Measurements from ENCODE around the gene TMEM51.
A peak's percentile ranks its signal among the peaks of the same experiment; 100 is the strongest.

TMEM51 gene

GRCh38 chr1:15153184-15153841 lies at the start of gene TMEM51:
Gene TMEM51 (plus strand): TSS chr1:15153747. CDS start chr1:15215088, 61,341 bp downstream.
- Mint-ChIP-seq H3K4me1 (peaks cover 12% of the 10 kb centered on the region), H3K27me3 (peaks cover 19% of the 10 kb centered on the region), H3K9me3 (no peaks in the 10 kb centered on the region), H3K4me3 (peak within 1 kb of the TSS; percentile 63), H3K27ac (no peak within 1 kb of the TSS), H3K36me3 (no peaks in the 10 kb centered on the region)
- ATAC-seq (ENCODE audit: low read depth) (no peak), DNase-seq (ENCODE audit: low spot score in 2 of 2) (no peak)

- Mint-ChIP-seq H3K27ac (no peak overlapping the region), H3K4me3 (no peak overlapping the region), H3K9me3 (peaks cover 3% of the 10 kb centered on the region), H3K27me3 (peaks cover 23% of the 10 kb centered on the region), H3K4me1 (peaks cover 18% of the 10 kb centered on the region), H3K36me3 (no peaks in the 10 kb centered on the region)
- ATAC-seq (ENCODE audit: low read depth) (no peak), DNase-seq (ENCODE audit: low spot score in 2 of 2) (no peak)
Measured at GRCh38 chr1:15103906-15104305, 49.6 kb upstream of the TMEM51 start.

GRCh38 chr1:15104768-15105167 lies 48.8 kb upstream of the TMEM51 start:
- H3K9me3 Mint-ChIP-seq, result peaks cover 3% of the 10 kb centered on the region
- H3K27me3 Mint-ChIP-seq, result peaks cover 16% of the 10 kb centered on the region
- ATAC-seq (ENCODE audit: low read depth) (no peak), DNase-seq (ENCODE audit: low spot score in 2 of 2) (no peak)
- no peaks in the 10 kb centered on the region for H3K36me3 Mint-ChIP-seq
- no peak overlapping the region for H3K27ac Mint-ChIP-seq
- peaks cover 12% of the 10 kb centered on the region for H3K4me1 Mint-ChIP-seq
- no peak overlapping the region for H3K4me3 Mint-ChIP-seq

DNA sequence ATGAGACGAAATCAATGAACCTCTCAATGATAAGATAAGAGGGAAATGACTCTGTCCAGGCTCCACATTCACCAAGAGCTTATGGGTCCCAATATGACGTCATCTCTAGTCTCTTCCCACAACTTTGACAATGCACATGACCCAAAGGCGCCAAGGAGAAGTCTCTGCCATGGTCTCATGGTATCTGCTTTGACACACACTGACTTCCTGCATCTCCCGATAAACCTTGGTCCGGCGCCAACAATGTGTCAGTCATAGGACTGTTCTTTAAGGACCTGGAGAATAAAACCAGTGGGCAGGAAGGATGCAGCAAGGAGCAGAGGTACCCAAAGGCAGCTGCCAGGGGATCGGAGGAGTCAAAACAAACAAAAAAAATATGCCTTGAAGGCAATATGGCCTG lies 46.9 kb upstream of the TMEM51 start:
- no peaks in the 10 kb centered on the region for H3K4me1 Mint-ChIP-seq
- H3K4me3 Mint-ChIP-seq, result no peak overlapping the region
- peaks cover 4% of the 10 kb centered on the region for H3K27me3 Mint-ChIP-seq
- no peak overlapping the region for H3K27ac Mint-ChIP-seq
- H3K36me3 Mint-ChIP-seq, result no peaks in the 10 kb centered on the region
- ATAC-seq (ENCODE audit: low read depth), result no peak
- no peak for DNase-seq (ENCODE audit: low spot score in 2 of 2)
- peaks cover 3% of the 10 kb centered on the region for H3K9me3 Mint-ChIP-seq

DNA sequence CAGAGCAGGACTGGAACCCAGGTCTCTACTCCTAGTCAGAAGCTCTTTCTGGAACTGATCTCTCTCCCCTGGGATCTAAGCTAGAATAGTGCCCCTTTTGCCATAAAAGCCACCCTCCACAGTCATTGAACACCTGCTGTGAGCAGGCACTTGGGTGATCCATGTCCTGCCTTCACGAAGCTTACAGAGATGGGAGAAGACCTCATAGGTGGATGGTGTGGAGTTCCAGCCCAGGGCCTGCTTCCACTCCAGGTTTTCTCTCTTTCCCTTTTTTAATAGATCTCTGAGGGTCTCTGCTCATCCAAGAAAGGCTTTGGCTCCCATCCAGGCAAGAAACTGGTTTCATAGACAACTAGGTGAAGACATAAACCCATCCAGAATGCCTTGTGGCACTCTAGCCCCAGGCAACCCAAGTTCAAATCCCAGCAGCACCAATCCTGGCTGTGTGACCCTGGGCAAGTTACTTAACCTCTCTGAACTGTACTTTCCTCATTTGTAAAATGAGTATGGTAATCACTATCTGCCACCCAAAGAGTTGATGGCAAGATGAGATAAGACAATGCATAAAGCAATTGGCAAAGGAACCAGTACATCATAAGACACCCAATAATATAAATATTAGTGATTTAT lies 46.4 kb upstream of the TMEM51 start:
- H3K27me3 Mint-ChIP-seq, result peaks cover 2% of the 10 kb centered on the region
- DNase-seq (ENCODE audit: low spot score in 2 of 2) (no peak), ATAC-seq (ENCODE audit: low read depth) (no peak)
- H3K4me1 Mint-ChIP-seq, result no peaks in the 10 kb centered on the region
- H3K4me3 Mint-ChIP-seq, result no peak overlapping the region
- no peaks in the 10 kb centered on the region for H3K36me3 Mint-ChIP-seq
- H3K27ac Mint-ChIP-seq, result no peak overlapping the region
- peaks cover 3% of the 10 kb centered on the region for H3K9me3 Mint-ChIP-seq

GRCh38 chr1:15107911-15108310 lies 45.6 kb upstream of the TMEM51 start:
- no peaks in the 10 kb centered on the region for H3K4me1 Mint-ChIP-seq
- H3K36me3 Mint-ChIP-seq, result no peaks in the 10 kb centered on the region
- peaks cover 2% of the 10 kb centered on the region for H3K27me3 Mint-ChIP-seq
- H3K27ac Mint-ChIP-seq, result no peak overlapping the region
- ATAC-seq (ENCODE audit: low read depth) (no peak), DNase-seq (ENCODE audit: low spot score in 2 of 2) (no peak)
- no peak overlapping the region for H3K4me3 Mint-ChIP-seq
- H3K9me3 Mint-ChIP-seq, result peaks cover 3% of the 10 kb centered on the region

- Mint-ChIP-seq H3K36me3 (no peaks in the 10 kb centered on the region), H3K4me3 (no peak overlapping the region), H3K27ac (no peak overlapping the region), H3K9me3 (no peaks in the 10 kb centered on the region), H3K4me1 (no peaks in the 10 kb centered on the region), H3K27me3 (peaks cover 5% of the 10 kb centered on the region)
- no peak for ATAC-seq (ENCODE audit: low read depth)
- DNase-seq (ENCODE audit: low spot score in 2 of 2), result no peak
Measured at GRCh38 chr1:15110128-15110866, 43.2 kb upstream of the TMEM51 start.

- no peak for DNase-seq (ENCODE audit: low spot score in 2 of 2)
- no peaks in the 10 kb centered on the region for H3K36me3 Mint-ChIP-seq
- H3K9me3 Mint-ChIP-seq, result no peaks in the 10 kb centered on the region
- H3K4me3 Mint-ChIP-seq, result no peak overlapping the region
- no peak for ATAC-seq (ENCODE audit: low read depth)
- H3K4me1 Mint-ChIP-seq, result no peaks in the 10 kb centered on the region
- H3K27ac Mint-ChIP-seq, result no peak overlapping the region
- H3K27me3 Mint-ChIP-seq, result peaks cover 7% of the 10 kb centered on the region
Measured at GRCh38 chr1:15110867-15111230, 42.7 kb upstream of the TMEM51 start.

DNA sequence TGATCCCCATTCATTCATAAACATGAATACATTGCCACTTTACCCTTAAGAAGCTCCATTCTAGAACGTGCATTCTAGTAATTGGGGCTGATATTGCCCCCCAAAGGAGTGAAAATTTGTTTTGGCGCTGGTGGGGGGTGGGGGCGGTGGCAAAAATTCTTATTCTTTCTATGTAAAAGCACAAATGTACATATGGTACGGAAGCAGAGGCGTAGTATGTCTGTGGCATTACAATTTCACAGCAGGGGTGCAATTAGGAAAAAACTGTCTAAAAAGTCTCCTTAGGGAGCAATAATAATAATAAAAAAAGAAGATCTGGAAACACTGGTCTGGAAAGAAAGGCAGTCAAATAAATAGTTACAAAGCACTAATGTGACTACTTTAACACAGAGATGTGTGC lies 40.4 kb upstream of the TMEM51 start:
- ATAC-seq (ENCODE audit: low read depth), result no peak
- no peaks in the 10 kb centered on the region for H3K9me3 Mint-ChIP-seq
- no peaks in the 10 kb centered on the region for H3K36me3 Mint-ChIP-seq
- no peak overlapping the region for H3K4me3 Mint-ChIP-seq
- DNase-seq (ENCODE audit: low spot score in 2 of 2), result no peak
- H3K27me3 Mint-ChIP-seq, result peaks cover 8% of the 10 kb centered on the region
- no peaks in the 10 kb centered on the region for H3K4me1 Mint-ChIP-seq
- H3K27ac Mint-ChIP-seq, result no peak overlapping the region

DNA sequence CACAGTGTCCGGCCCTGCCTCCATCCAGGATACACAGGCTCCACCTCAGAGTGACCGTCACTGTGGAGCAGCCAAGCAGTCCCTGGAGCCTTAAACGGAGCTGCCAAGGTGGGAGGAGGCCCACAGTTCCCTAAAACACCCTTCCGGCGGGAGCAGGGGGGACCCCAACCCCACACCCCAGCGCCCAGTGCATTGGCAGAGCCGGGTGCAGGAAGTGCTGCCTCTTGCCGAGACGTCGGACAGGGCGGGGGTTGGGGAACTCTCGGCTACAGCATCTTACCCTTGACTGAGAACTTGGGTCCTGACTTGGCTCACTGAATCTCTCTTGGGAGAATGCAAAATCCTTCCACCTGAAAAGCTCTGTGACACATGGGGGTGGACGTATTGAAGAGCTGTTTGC lies 38.7 kb upstream of the TMEM51 start:
- Mint-ChIP-seq H3K4me3 (no peak overlapping the region), H3K27me3 (peaks cover 10% of the 10 kb centered on the region), H3K36me3 (no peaks in the 10 kb centered on the region), H3K27ac (no peak overlapping the region), H3K4me1 (no peaks in the 10 kb centered on the region), H3K9me3 (no peaks in the 10 kb centered on the region)
- DNase-seq (ENCODE audit: low spot score in 2 of 2) (no peak), ATAC-seq (ENCODE audit: low read depth) (no peak)

DNA sequence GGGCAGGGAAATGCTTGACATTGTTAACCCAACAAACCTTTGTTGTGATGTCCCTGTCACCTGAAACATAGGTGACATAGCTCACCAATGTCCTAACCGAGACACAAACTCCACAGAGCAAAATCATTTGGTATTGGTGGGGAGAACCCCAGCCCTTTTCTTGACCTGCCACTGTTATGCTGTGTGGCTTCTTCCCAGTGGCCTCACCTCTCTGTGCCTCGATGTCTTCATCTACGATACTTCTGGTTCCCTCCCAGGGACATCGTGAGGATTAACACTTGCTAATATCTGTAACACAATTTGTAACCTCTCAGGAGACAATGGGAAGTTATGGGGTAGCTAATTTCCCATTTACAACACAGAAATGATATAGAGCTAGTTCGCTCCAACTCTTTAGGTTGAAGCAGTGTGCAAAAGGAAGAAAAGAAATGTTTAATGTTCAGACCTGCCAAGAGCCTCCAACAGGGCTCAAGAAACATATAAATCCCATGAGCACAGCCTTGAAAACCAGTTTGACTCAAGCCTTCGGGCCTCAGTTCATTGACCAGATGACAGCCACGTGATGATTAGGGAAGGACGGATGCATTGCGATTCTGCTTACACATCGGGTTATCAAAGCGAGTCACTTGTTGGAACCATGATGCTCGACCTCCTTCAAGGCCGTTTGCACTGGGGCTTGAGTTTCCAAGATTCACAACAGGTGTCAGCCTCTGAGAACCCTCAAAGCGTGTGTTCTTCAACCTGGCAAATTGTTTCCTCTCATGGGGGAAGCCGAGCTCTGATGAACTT lies 37.8 kb upstream of the TMEM51 start:
- no peak overlapping the region for H3K27ac Mint-ChIP-seq
- H3K4me1 Mint-ChIP-seq, result no peaks in the 10 kb centered on the region
- peaks cover 10% of the 10 kb centered on the region for H3K27me3 Mint-ChIP-seq
- ATAC-seq (ENCODE audit: low read depth) (no peak), DNase-seq (ENCODE audit: low spot score in 2 of 2) (no peak)
- no peaks in the 10 kb centered on the region for H3K36me3 Mint-ChIP-seq
- no peak overlapping the region for H3K4me3 Mint-ChIP-seq
- H3K9me3 Mint-ChIP-seq, result no peaks in the 10 kb centered on the region

DNA sequence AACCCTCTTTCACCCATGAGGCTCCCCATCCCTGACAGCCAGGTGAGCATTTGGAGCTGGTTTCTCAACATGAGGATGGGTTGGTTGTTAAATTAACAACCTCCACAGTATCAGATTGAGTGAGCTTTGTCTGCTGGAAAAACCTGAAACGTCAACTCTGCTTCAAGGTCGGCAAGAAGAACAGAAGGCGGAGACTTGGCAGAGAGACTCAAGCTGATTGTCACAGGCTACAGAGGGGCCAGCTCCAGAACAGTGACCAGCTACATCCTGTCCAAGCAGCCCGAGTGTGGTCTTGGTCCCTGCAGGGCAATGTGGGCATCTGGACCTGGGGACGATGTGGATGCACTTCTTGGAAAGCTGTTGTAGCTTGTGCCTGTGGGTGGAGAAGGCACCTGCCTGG lies 36.6 kb upstream of the TMEM51 start:
- Mint-ChIP-seq H3K4me3 (no peak overlapping the region), H3K36me3 (no peaks in the 10 kb centered on the region), H3K27me3 (peaks cover 10% of the 10 kb centered on the region), H3K27ac (no peak overlapping the region), H3K4me1 (no peaks in the 10 kb centered on the region), H3K9me3 (no peaks in the 10 kb centered on the region)
- ATAC-seq (ENCODE audit: low read depth) (no peak), DNase-seq (ENCODE audit: low spot score in 2 of 2) (no peak)

DNA sequence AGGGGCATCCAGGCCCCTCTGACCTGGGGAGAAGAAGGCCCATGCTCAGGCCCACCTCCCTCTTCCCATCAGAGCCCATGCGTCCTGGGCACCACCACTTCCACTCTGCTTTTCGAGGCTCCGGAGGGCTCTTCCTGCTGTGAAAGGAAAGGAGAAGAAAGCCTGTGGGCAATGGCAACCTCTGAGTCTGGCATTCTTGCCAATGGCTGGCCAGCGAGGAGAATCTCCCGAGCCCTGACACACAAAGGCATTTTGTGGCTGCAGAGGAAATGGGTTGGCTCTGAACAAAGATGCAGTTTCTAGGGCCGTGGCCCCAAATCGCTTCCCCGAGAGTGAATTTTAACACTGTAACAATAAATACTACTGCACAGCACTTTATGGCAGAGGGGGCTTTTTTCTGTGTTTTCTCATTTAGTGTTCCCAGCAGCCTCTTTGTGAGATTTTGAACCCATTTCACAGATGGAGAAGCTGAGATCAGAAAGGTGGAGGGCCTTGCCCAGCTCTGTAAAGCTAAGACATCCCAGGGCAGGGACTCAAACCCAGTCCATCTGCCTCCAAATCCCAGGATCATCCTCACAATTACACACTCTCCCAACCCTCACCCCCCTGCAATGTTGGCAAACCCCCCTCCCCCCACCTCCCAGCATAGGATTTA lies 35.7 kb upstream of the TMEM51 start:
- Mint-ChIP-seq H3K9me3 (no peaks in the 10 kb centered on the region), H3K36me3 (no peaks in the 10 kb centered on the region), H3K4me1 (no peaks in the 10 kb centered on the region), H3K27me3 (peaks cover 8% of the 10 kb centered on the region), H3K27ac (no peak overlapping the region), H3K4me3 (no peak overlapping the region)
- no peak for DNase-seq (ENCODE audit: low spot score in 2 of 2)
- no peak for ATAC-seq (ENCODE audit: low read depth)

DNA sequence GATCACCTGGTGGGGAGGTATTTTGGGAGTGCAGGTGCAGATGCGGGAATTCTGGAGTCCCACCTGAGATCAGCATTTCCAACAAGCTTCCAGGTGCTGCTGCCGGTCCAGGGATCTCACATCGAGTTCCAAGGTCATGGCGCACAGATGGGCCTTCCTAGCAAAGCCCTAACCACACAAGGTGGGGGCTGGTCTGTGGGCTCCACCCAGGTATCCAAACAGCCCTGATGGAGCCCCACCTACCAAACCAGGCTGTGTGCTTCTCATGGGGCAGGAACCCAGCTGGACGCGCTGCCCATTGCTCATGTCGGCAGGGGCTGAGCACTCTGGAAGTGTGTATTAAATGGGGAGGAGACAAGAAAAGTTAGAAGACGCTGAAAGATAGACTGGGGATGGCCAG lies 35.0 kb upstream of the TMEM51 start:
- H3K27me3 Mint-ChIP-seq, result peaks cover 8% of the 10 kb centered on the region
- no peaks in the 10 kb centered on the region for H3K36me3 Mint-ChIP-seq
- H3K4me3 Mint-ChIP-seq, result no peak overlapping the region
- DNase-seq (ENCODE audit: low spot score in 2 of 2) (no peak), ATAC-seq (ENCODE audit: low read depth) (no peak)
- H3K9me3 Mint-ChIP-seq, result no peaks in the 10 kb centered on the region
- H3K4me1 Mint-ChIP-seq, result no peaks in the 10 kb centered on the region
- H3K27ac Mint-ChIP-seq, result no peak overlapping the region
